ENCODE results near the gene TMEM242. TPM values are rescaled to one million over a fixed set of nuclear protein-coding genes. Genes with fewer than 3 reads are reported as not detected.

The TMEM242 gene
- total RNA-seq, 2 donors from 2014 or later = 10.8 to 11.9 TPM

GRCh38 chr6:157245436-157245835, 77.9 kb downstream of the TMEM242 start:
- H3K4me1 ChIP-seq = no peaks in the 10 kb centered on the region
- intact Hi-C loops (cut with DNase I) = no loop called here

GRCh38 chr6:157244780-157245179, 78.5 kb downstream of the TMEM242 start:
- no peaks in the 10 kb centered on the region for H3K27me3 ChIP-seq
- no peak overlapping the region for H3K27ac ChIP-seq
- H3K36me3 ChIP-seq = no peaks in the 10 kb centered on the region
- TF ChIP-seq, protein P1, sequence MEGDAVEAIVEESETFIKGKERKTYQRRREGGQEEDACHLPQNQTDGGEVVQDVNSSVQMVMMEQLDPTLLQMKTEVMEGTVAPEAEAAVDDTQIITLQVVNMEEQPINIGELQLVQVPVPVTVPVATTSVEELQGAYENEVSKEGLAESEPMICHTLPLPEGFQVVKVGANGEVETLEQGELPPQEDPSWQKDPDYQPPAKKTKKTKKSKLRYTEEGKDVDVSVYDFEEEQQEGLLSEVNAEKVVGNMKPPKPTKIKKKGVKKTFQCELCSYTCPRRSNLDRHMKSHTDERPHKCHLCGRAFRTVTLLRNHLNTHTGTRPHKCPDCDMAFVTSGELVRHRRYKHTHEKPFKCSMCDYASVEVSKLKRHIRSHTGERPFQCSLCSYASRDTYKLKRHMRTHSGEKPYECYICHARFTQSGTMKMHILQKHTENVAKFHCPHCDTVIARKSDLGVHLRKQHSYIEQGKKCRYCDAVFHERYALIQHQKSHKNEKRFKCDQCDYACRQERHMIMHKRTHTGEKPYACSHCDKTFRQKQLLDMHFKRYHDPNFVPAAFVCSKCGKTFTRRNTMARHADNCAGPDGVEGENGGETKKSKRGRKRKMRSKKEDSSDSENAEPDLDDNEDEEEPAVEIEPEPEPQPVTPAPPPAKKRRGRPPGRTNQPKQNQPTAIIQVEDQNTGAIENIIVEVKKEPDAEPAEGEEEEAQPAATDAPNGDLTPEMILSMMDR (IDR thresholded peaks at IDR 0.05) = no peak
- intact Hi-C loops (cut with DNase I) = no loop called here
- no peak for DNase-seq
- no peaks in the 10 kb centered on the region for H3K4me1 ChIP-seq
- no peaks in the 10 kb centered on the region for H3K9me3 ChIP-seq
- H3K4me3 ChIP-seq = no peak overlapping the region
- no peak overlapping the region for H3K9ac ChIP-seq (ENCODE audit: low read depth in 2 of 2, low read length in 2 of 2)

More at GRCh38 chr6:157245436-157245835, 77.9 kb downstream of the TMEM242 start:
- no peak for DNase-seq
- H3K27me3 ChIP-seq = no peaks in the 10 kb centered on the region
- H3K27ac ChIP-seq = no peak overlapping the region
- H3K9me3 ChIP-seq = no peaks in the 10 kb centered on the region
- no peaks in the 10 kb centered on the region for H3K36me3 ChIP-seq
- TF ChIP-seq, protein P1 (IDR thresholded peaks at IDR 0.05) = no peak
- H3K4me3 ChIP-seq = no peak overlapping the region
- H3K9ac ChIP-seq (ENCODE audit: low read depth in 2 of 2, low read length in 2 of 2) = no peak overlapping the region

DNA sequence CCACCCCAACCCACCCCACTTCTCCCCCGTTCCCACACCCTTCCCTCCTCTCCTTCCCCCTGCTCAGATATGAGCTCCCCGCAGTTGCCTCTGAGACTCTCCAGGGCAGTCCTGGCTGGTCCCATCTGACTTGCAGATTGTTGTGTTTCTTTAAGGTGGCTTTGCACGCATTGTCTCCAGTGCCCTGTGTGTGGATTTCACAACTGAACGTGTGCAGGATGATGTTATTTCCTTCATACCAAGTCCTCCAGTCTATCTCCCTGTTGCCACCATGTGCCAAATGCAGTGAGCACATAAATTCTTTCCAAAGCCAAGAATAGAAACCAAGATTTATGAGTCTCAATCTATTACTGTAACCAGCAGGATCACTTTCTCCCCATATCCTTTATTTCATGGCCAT, 79.1 kb downstream of the TMEM242 start:
- Histone ChIP-seq H3K27me3 (no peaks in the 10 kb centered on the region), H3K4me1 (no peaks in the 10 kb centered on the region), H3K36me3 (no peaks in the 10 kb centered on the region), H3K9ac (ENCODE audit: low read depth in 2 of 2, low read length in 2 of 2) (no peak overlapping the region), H3K27ac (no peak overlapping the region), H3K4me3 (no peak overlapping the region), H3K9me3 (no peaks in the 10 kb centered on the region)
- intact Hi-C loops (cut with DNase I) = no loop called here
- DNase-seq = no peak
- TF ChIP-seq, protein P1 (IDR thresholded peaks at IDR 0.05) = no peak

DNA sequence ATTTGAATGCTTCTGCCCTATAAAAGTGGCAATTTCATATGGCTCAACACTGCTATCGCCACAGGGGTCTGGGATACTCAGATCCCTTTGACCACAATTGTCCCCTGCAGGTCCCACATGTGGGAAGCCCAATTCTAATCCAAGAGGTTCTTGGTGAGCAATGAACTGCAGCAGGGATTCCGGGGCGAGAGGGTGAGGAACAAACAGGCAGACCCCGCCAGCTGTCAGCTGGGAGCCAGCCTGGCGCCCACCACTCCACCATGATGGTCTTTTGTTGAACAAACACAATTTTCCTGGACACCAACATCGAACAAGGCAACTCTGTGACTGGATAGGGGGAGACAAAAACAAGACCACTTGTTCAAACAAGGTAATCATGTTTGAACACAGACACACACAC, 80.5 kb downstream of the TMEM242 start:
- Histone ChIP-seq H3K9me3 (no peaks in the 10 kb centered on the region), H3K4me3 (no peak overlapping the region), H3K4me1 (no peaks in the 10 kb centered on the region), H3K36me3 (no peaks in the 10 kb centered on the region), H3K27ac (peak overlapping the region; percentile 57), H3K9ac (ENCODE audit: low read depth in 2 of 2, low read length in 2 of 2) (no peak overlapping the region), H3K27me3 (no peaks in the 10 kb centered on the region)
- intact Hi-C loops (cut with DNase I) = no loop called here
- TF ChIP-seq, protein P1 (IDR thresholded peaks at IDR 0.05) = no peak
- DNase-seq = no peak

DNA sequence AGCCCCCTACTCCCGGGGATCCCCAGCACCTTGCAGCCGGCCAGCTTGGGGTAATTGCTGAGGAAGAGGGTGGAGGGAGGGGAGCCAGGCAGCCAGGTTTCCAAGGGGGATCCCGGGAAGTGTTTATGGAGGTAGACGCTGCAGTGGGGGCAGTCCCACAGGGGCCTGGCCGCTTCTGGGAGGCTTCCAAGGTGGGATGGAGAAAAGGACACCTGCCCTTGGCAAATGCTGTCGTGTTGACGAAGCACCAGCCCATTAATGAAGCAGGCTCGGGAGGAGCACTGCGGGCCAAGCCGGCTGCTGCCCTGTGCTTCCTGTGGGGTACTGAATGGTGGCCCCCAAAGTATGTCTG, 82.4 kb downstream of the TMEM242 start:
- peak overlapping the region in 1 of 2 donors; percentile 41 for H3K9ac ChIP-seq (ENCODE audit: low read depth in 2 of 2, low read length in 2 of 2)
- no peaks in the 10 kb centered on the region for H3K4me1 ChIP-seq
- intact Hi-C loops (cut with DNase I) = no loop called here
- peak overlapping the region; percentile 16 for H3K4me3 ChIP-seq
- DNase-seq = no peak
- peak overlapping the region; percentile 78 for H3K27ac ChIP-seq
- peaks cover 6% of the 10 kb centered on the region for H3K27me3 ChIP-seq
- no peaks in the 10 kb centered on the region for H3K9me3 ChIP-seq
- H3K36me3 ChIP-seq = no peaks in the 10 kb centered on the region
- TF ChIP-seq, protein P1 (IDR thresholded peaks at IDR 0.05) = no peak
